Measurements from ENCODE around the gene FCMR.

FCMR gene

DNA sequence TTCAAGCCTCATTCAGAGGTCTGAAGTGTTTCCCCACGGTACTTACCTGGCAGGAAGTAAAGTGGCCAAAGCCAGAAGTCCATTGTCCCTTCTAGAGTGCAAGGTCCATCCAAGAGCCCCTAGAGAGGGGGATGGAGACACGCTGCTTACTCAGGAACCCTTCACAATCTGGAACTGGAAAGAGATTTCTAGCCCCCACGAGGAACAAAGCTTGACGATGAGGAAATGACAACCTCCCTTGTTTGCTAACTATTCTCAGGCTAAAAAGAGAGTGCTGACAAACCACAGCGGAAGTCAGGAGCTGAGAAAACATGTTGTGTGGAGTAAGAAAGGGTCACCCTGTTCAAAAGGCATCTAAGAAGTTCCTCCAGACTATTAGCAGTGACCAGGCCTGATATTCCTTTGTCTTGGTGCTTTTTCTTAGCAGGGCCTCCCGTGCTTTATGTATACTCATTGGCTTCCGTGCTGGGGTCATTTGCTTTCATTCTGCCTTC, at the start of gene FCMR:
FCMR (minus strand) TSS at position 170 of the 494 bp plus-strand sequence; CDS start at position 83, 87 bp downstream.
- no peak for DNase-seq

- no peak for DNase-seq
Measured at GRCh38 chr1:206971029-206971655, 49.4 kb upstream of the FCMR start.

- DNase-seq: no peak
Measured at GRCh38 chr1:206970446-206970845, 48.7 kb upstream of the FCMR start, which contains the start of gene FCAMR. Gene FCAMR (minus strand): TSS chr1:206970460. CDS start chr1:206970125, 335 bp downstream.

- DNase-seq: no peak
Measured at GRCh38 chr1:206969090-206969489, 47.3 kb upstream of the FCMR start.

- DNase-seq: no peak
Measured at GRCh38 chr1:206967096-206967849, 45.5 kb upstream of the FCMR start.

DNA sequence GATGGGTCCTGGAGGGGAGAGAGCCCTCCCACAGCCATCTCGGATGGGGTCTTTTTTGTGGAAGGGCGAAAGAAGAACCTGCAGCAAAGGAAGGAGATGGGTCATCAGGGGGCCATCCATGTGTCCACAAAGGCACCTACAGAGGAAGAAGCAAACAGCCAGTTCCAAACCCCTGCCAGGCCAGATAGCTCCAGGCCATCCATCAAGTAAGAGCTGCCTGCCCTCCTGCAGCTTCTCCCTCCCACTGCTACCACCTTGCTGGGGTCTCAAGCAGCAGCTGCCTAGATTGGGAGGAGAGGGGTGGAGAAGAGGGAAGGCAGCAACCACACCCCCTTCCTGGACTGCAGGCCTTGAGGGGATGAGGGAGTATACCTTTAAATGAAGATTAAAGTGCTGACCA, 44.0 kb upstream of the FCMR start:
- no peak for DNase-seq

- no peak for DNase-seq
Measured at GRCh38 chr1:206963740-206964139, 42.0 kb upstream of the FCMR start.

DNA sequence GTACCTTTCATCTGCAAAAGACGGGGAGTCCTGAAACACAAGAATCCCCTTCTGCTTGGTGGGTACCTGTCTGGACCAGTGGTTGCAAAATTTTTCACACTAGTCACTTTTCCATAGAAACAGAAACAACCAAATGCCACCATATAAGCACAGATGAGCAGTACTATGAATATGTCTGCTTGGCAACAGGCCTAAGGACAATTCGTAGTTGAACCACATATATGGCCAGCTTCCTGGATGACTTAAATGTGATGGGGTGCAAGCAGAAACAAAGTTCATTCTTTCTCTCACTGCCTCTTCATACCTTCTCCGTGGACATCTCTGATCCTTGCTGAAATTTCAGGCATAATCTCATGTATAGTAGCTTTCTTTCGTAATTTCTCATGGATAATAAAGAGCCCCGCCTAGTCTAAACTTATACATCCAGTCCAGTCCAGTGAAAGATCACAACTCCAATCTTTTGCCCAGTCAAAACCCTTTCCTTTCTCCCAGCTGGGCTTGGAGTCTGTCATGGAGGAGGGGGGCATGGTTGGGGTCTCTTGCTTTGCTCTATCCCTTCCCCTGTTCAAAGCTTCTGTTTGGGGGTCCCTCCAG, 41.5 kb upstream of the FCMR start:
- DNase-seq: no peak

GRCh38 chr1:206962272-206962671, 40.5 kb upstream of the FCMR start:
- DNase-seq: no peak

- no peak for DNase-seq
Measured at GRCh38 chr1:206961668-206962067, 39.9 kb upstream of the FCMR start.

- no peak for DNase-seq
Measured at GRCh38 chr1:206960676-206961386, 39.1 kb upstream of the FCMR start.

- DNase-seq: no peak
Measured at GRCh38 chr1:206958144-206958543, 36.4 kb upstream of the FCMR start.

DNA sequence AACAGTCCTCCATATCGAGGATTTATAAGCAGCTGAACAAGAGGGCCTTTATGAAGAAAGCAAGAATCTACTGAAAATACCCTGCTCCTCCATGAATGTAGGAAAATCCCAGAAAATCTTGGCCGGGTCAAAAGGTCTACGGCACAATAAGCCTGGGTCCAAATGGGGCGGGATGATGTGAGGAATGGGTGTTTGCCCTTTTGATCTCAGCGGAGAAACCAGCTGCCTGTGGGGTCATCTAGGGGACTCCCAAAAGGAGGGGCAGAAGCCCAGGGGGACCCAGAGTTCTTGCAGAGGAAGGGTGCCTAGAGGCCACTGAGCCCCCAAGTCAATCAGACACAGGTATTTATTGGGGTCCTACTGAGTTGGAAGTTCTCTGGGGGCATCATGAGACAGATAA, 35.9 kb upstream of the FCMR start:
- no peak for DNase-seq

GRCh38 chr1:206955476-206956451, 34.0 kb upstream of the FCMR start:
- peak; percentile 28 for DNase-seq

- no peak for DNase-seq
Measured at GRCh38 chr1:206954459-206955342, 33.0 kb upstream of the FCMR start.

GRCh38 chr1:206953626-206954025, 31.9 kb upstream of the FCMR start:
- DNase-seq: no peak

DNA sequence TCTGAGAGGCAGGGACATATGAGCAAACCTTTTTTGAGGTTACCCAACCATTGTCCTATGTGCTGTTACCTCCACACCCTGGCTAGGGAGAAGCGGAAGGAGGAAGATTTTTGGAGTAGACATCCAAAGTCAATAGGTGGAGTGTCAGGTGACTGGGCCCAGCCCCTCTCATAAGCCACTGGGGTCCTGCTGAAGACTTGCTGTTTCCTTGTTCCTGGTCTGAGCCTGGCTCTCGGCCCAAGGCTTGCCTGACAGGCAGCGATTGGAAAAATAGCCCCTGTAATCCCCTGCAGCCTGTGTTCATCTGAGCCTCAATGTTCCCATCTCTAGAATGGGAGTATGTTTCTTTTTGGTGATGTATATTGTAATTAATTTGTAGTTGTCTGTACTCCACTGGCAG, 31.4 kb upstream of the FCMR start:
- DNase-seq: no peak

GRCh38 chr1:206952171-206952570, 30.4 kb upstream of the FCMR start:
- DNase-seq: no peak

GRCh38 chr1:206951318-206952100, 29.8 kb upstream of the FCMR start:
- no peak for DNase-seq

DNA sequence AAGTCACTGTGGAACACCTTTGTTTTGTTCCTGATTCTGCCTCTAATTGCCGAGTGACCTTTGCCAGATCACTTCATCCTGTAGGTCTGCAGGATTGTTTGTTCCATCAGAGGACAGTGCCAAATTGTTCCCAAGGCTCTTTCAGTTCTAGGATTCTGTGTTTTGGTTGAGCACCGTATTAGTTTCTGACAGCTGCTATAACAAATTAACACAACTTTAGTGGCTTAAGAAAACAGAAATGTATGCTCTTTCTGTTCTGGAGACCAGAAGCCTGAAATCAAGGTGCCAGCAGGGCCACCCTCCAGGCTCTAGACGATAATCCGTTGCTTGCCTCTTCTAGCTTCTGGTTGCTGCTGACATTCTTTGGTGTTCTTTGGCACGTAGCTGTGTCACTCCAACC, 27.9 kb upstream of the FCMR start:
- DNase-seq: no peak

All from NCI-H69 (cell line).